SK-N-SH treated with all-trans-retinoic acid at 6 μM for 48 hours (cell line): Measurements from ENCODE around the gene TOB1.

Experiments used
- ATAC-seq: fragments of 200-7000 bp; cut with Tn5 transposase; 3 replicates; pipeline ENCODE4 v1.9.1; 2020; ENCODE audit warnings: mild to moderate bottlenecking, moderate library complexity
- BACH2 ChIP-seq: fragments of 250-450 bp; sonication (Bioruptor Pico); IDR thresholded peaks from 2 replicates; pipeline ENCODE4 v1.9.0; 2021; ENCODE audit warnings: mild to moderate bottlenecking, borderline replicate concordance
- CREB5 ChIP-seq: fragments of 250-450 bp; sonication (Bioruptor Pico); IDR thresholded peaks from 2 replicates; pipeline ENCODE4 v1.5.1; 2020; ENCODE audit warnings: low read depth, mild to moderate bottlenecking, moderate library complexity
- CSDC2 ChIP-seq: fragments of 250-450 bp; sonication (Bioruptor Pico); IDR thresholded peaks from 2 replicates; pipeline ENCODE4 v1.5.0; 2020; ENCODE audit warnings: mild to moderate bottlenecking, moderate library complexity
- CSRNP3 ChIP-seq: fragments of 250-450 bp; sonication (Bioruptor Pico); IDR thresholded peaks from 2 replicates; pipeline ENCODE4 v1.5.1; 2021; ENCODE audit warnings: mild to moderate bottlenecking, moderate library complexity
- ESRRG ChIP-seq: fragments of 250-450 bp; sonication (Bioruptor Pico); IDR thresholded peaks from 2 replicates; pipeline ENCODE4 v1.6.1; 2021; ENCODE audit warnings: mild to moderate bottlenecking
- GLIS3 ChIP-seq: fragments of 250-450 bp; sonication (Bioruptor Pico); IDR thresholded peaks from 2 replicates; pipeline ENCODE4 v1.5.0; 2020; ENCODE audit warnings: mild to moderate bottlenecking, moderate library complexity
- PATZ1 ChIP-seq: fragments of 250-450 bp; sonication (Bioruptor Pico); IDR thresholded peaks from 2 replicates; pipeline ENCODE4 v1.8.0; 2020; ENCODE audit warnings: mild to moderate bottlenecking, moderate library complexity, borderline replicate concordance
- POU6F1 ChIP-seq: fragments of 250-450 bp; sonication (Bioruptor Pico); IDR thresholded peaks from 2 replicates; pipeline ENCODE4 v1.8.0; 2021; ENCODE audit warnings: low read depth, mild to moderate bottlenecking, moderate library complexity, borderline replicate concordance
- PPARA ChIP-seq: fragments of 250-450 bp; sonication (Bioruptor Pico); IDR thresholded peaks from 2 replicates; pipeline ENCODE4 v1.5.0; 2020; ENCODE audit warnings: mild to moderate bottlenecking, borderline replicate concordance
- RARB ChIP-seq: fragments of 250-450 bp; sonication (Bioruptor Pico); IDR thresholded peaks from 2 replicates; pipeline ENCODE4 v1.8.0; 2021; ENCODE audit warnings: mild to moderate bottlenecking, moderate library complexity
- SNAI2 ChIP-seq: fragments of 250-450 bp; sonication (Bioruptor Pico); IDR thresholded peaks from 2 replicates; pipeline ENCODE4 v1.5.0; 2020; ENCODE audit warnings: mild to moderate bottlenecking, moderate library complexity
- TCF4 ChIP-seq: fragments of 250-450 bp; sonication (Bioruptor Pico); IDR thresholded peaks from 2 replicates; pipeline ENCODE4 v1.8.0; 2021; ENCODE audit warnings: mild to moderate bottlenecking, moderate library complexity, borderline replicate concordance
- TOX ChIP-seq: fragments of 250-450 bp; sonication (Bioruptor Pico); IDR thresholded peaks from 2 replicates; pipeline ENCODE4 v1.8.0; 2021; ENCODE audit warnings: mild to moderate bottlenecking, moderate library complexity, borderline replicate concordance
- TSHZ2 ChIP-seq: fragments of 250-450 bp; sonication (Bioruptor Pico); IDR thresholded peaks from 2 replicates; pipeline ENCODE4 v1.5.0; 2020; ENCODE audit warnings: mild to moderate bottlenecking, moderate library complexity
- ZFP3 ChIP-seq: fragments of 250-450 bp; sonication (Bioruptor Pico); IDR thresholded peaks from 2 replicates; pipeline ENCODE4 v1.5.0; 2020; ENCODE audit warnings: mild to moderate bottlenecking, moderate library complexity
- ZFP30 ChIP-seq: fragments of 450-650 bp; formaldehyde crosslinking; IDR thresholded peaks from 2 replicates; pipeline ENCODE4 v1.5.0; 2022; ENCODE audit warnings: mild to moderate bottlenecking, moderate library complexity
- ZNF70 ChIP-seq: fragments of 450-650 bp; formaldehyde crosslinking; IDR thresholded peaks from 2 replicates; pipeline ENCODE4 v1.5.0; 2020; ENCODE audit warnings: mild to moderate bottlenecking, moderate library complexity
- ZNF8 ChIP-seq: fragments of 450-650 bp; formaldehyde crosslinking; IDR thresholded peaks from 2 replicates; pipeline ENCODE4 v1.5.0; 2020; ENCODE audit warnings: mild to moderate bottlenecking, moderate library complexity

The TOB1 gene

GRCh38 chr17:50856431-50856830 lies 9.7 kb downstream of the TOB1 start:
- no peak for TF ChIP-seq CREB5
- no peak for ATAC-seq

GRCh38 chr17:50855708-50856330 lies 10.3 kb downstream of the TOB1 start:
- TF ChIP-seq CSRNP3 (CRISPR knock-in tag) (no peak), ZFP30 (CRISPR knock-in tag) (no peak), PATZ1 (CRISPR knock-in tag) (no peak)
- TF ChIP-seq, all 23 proteins: peak for 0
- no peak for ATAC-seq

GRCh38 chr17:50853781-50854180 lies 12.4 kb downstream of the TOB1 start:
- TF ChIP-seq ZFP3 (CRISPR knock-in tag) (no peak), TOX (CRISPR knock-in tag) (no peak), ZFP30 (CRISPR knock-in tag) (no peak), ZNF70 (CRISPR knock-in tag) (no peak), ZNF8 (no peak), PPARA (no peak), RARB (CRISPR knock-in tag) (no peak), BACH2 (CRISPR knock-in tag) (no peak), POU6F1 (CRISPR knock-in tag) (no peak), CSDC2 (CRISPR knock-in tag) (no peak), GLIS3 (CRISPR knock-in tag) (no peak), TCF4 (CRISPR knock-in tag) (no peak), ESRRG (CRISPR knock-in tag) (no peak), TSHZ2 (no peak), PATZ1 (CRISPR knock-in tag) (no peak), SNAI2 (no peak)
- ATAC-seq = no peak
